DOHH2 (cell line): ENCODE results near the gene CIT.
A peak's percentile ranks its signal among the peaks of the same experiment; 100 is the strongest.

Experiments
- H3F3A ChIP-seq: fragments of 200-600 bp; sonication (generic), shearing (Covaris generic); 2 replicates; pipeline ENCODE4 v1.6.0; 2016; ENCODE audit warnings: antibody characterized with exemption, mild to moderate bottlenecking; ENCODE audit not compliant: control insufficient read depth, insufficient read depth
- H3K27ac ChIP-seq: fragments of 200-600 bp; sonication (generic); 2 replicates; pipeline ENCODE4 v1.5.1; 2014; ENCODE audit warnings: low read depth, mild to moderate bottlenecking, low read length, moderate library complexity
- H3K27me3 ChIP-seq: fragments of 200-600 bp; sonication (generic); 2 replicates; pipeline ENCODE4 v1.6.1; 2014; ENCODE audit warnings: mild to moderate bottlenecking, low read length, mixed read lengths; ENCODE audit not compliant: control insufficient read depth
- H3K36me3 ChIP-seq: fragments of 200-600 bp; sonication (generic); 2 replicates; pipeline ENCODE4 v1.6.1; 2014; ENCODE audit warnings: mild to moderate bottlenecking, low read length, moderate library complexity, mixed read lengths; ENCODE audit not compliant: control insufficient read depth
- H3K4me1 ChIP-seq: fragments of 200-600 bp; sonication (generic); 2 replicates; pipeline ENCODE4 v1.6.1; 2014; ENCODE audit warnings: mild to moderate bottlenecking, low read length, mixed read lengths; ENCODE audit not compliant: control insufficient read depth
- H3K4me2 ChIP-seq: fragments of 200-600 bp; sonication (generic); 2 replicates; pipeline ENCODE4 v1.6.0; 2014; ENCODE audit warnings: mild to moderate bottlenecking, low read length, moderate library complexity
- H3K4me3 ChIP-seq: fragments of 200-600 bp; sonication (generic); 2 replicates; pipeline ENCODE4 v1.5.1; 2014; ENCODE audit warnings: mild to moderate bottlenecking, low read length, mixed read lengths
- H3K79me2 ChIP-seq: fragments of 200-600 bp; sonication (generic); 2 replicates; pipeline ENCODE4 v1.6.1; 2014; ENCODE audit warnings: mild to moderate bottlenecking, low read length, mixed read lengths; ENCODE audit not compliant: control insufficient read depth
- H3K9me2 ChIP-seq: fragments of 200-600 bp; sonication (generic); replicated peaks from 2 replicates; pipeline ENCODE4 v1.6.1; 2014; ENCODE audit warnings: mild to moderate bottlenecking, low read length, mixed read lengths; ENCODE audit not compliant: control insufficient read depth
- H3K9me3 ChIP-seq: fragments of 200-600 bp; sonication (generic); 2 replicates; pipeline ENCODE4 v1.6.1; 2014; ENCODE audit warnings: antibody characterized with exemption, low read length, mixed read lengths; ENCODE audit not compliant: control insufficient read depth, insufficient read depth
- H4K20me1 ChIP-seq: fragments of 200-600 bp; sonication (generic); 2 replicates; pipeline ENCODE4 v1.6.0; 2014; ENCODE audit warnings: low read depth, mild to moderate bottlenecking, antibody characterized with exemption, low read length, moderate library complexity; ENCODE audit not compliant: control insufficient read depth, insufficient read depth
- CTCF ChIP-seq: fragments of 200-600 bp; sonication (generic); IDR thresholded peaks from one replicate; pipeline ENCODE4 v1.5.1; 2014; ENCODE audit warnings: antibody characterized with exemption, mild to moderate bottlenecking, low read depth, low read length; ENCODE audit not compliant: poor library complexity, severe bottlenecking
- EZH2phosphoT487 ChIP-seq: fragments of 200-600 bp; sonication (generic); IDR thresholded peaks from 2 replicates; pipeline ENCODE4 v1.6.1; 2017; ENCODE audit warnings: borderline replicate concordance, mild to moderate bottlenecking, antibody characterized with exemption, low read length, moderate library complexity, mixed read lengths

CIT gene

GRCh38 chr12:119644930-119645329 is 232.2 kb downstream of the CIT start:
- Histone ChIP-seq H3K4me2 (no peak overlapping the region), H3K4me1 (no peaks in the 10 kb centered on the region), H3K79me2 (no peaks in the 10 kb centered on the region), H4K20me1 (no peaks in the 10 kb centered on the region), H3K9me2 (no peaks in the 10 kb centered on the region), H3K9me3 (no peaks in the 10 kb centered on the region), H3F3A (no peaks in the 10 kb centered on the region), H3K27ac (no peak overlapping the region), H3K27me3 (no peaks in the 10 kb centered on the region), H3K4me3 (no peak overlapping the region), H3K36me3 (no peaks in the 10 kb centered on the region)
- TF ChIP-seq EZH2phosphoT487 (no peak), CTCF (no peak)

- no peaks in the 10 kb centered on the region for H3K4me1 ChIP-seq
- no peak overlapping the region for H3K4me3 ChIP-seq
- no peaks in the 10 kb centered on the region for H3K9me3 ChIP-seq
- no peaks in the 10 kb centered on the region for H3F3A ChIP-seq
- H3K27me3 ChIP-seq, result no peaks in the 10 kb centered on the region
- H3K4me2 ChIP-seq, result no peak overlapping the region
- no peaks in the 10 kb centered on the region for H3K9me2 ChIP-seq
- H4K20me1 ChIP-seq, result no peaks in the 10 kb centered on the region
- no peak overlapping the region for H3K27ac ChIP-seq
- H3K79me2 ChIP-seq, result no peaks in the 10 kb centered on the region
- TF ChIP-seq EZH2phosphoT487, result no peak
- TF ChIP-seq CTCF, result peak; percentile 51
- no peaks in the 10 kb centered on the region for H3K36me3 ChIP-seq
These were observed 234.1 kb downstream of the CIT start for GRCh38 chr12:119642986-119643385.
